Hepatocyte (in vitro differentiated cells): ENCODE measurements around the gene ADIPOR2. TPM values are rescaled to one million over a fixed set of nuclear protein-coding genes. Genes with fewer than 3 reads are reported as not detected.

Experiments used
- DNase-seq: peaks from one replicate; pipeline ENCODE4 v3.0.0-alpha.2; 2016; ENCODE audit warnings: low spot score
- H2AFZ ChIP-seq: fragments of 200-600 bp; sonication (generic); 2 replicates; pipeline ENCODE4 v1.6.0; 2016; ENCODE audit warnings: antibody characterized with exemption, mild to moderate bottlenecking
- H3K27ac ChIP-seq: fragments of 200-600 bp; sonication (generic); 2 replicates; pipeline ENCODE4 v1.5.1; 2016; ENCODE audit warnings: mild to moderate bottlenecking
- H3K27me3 ChIP-seq: fragments of 200-600 bp; sonication (generic); 2 replicates; pipeline ENCODE4 v1.6.1; 2016
- H3K36me3 ChIP-seq: fragments of 200-600 bp; sonication (generic); replicated peaks from 2 replicates; pipeline ENCODE4 v1.5.1; 2016; ENCODE audit warnings: low read depth; ENCODE audit not compliant: insufficient read depth
- H3K4me1 ChIP-seq: fragments of 200-600 bp; sonication (generic); 2 replicates; pipeline ENCODE4 v1.5.1; 2016; ENCODE audit warnings: mild to moderate bottlenecking, moderate library complexity; ENCODE audit not compliant: insufficient read depth
- H3K4me2 ChIP-seq: fragments of 200-600 bp; sonication (generic); 2 replicates; pipeline ENCODE4 v1.6.0; 2016
- H3K4me3 ChIP-seq: fragments of 200-600 bp; sonication (generic); 2 replicates; pipeline ENCODE4 v1.5.1; 2016; ENCODE audit warnings: mild to moderate bottlenecking
- H3K79me2 ChIP-seq: fragments of 200-600 bp; sonication (generic); 2 replicates; pipeline ENCODE4 v1.6.0; 2017; ENCODE audit warnings: mild to moderate bottlenecking
- H3K9me2 ChIP-seq: fragments of 200-600 bp; sonication (generic); replicated peaks from 2 replicates; pipeline ENCODE4 v1.6.0; 2017; ENCODE audit warnings: mild to moderate bottlenecking; ENCODE audit not compliant: insufficient read depth
- H3K9me3 ChIP-seq: fragments of 200-600 bp; sonication (generic); 2 replicates; pipeline ENCODE4 v1.5.1; 2016; ENCODE audit warnings: low read depth, mild to moderate bottlenecking
- H4K20me1 ChIP-seq: fragments of 200-600 bp; sonication (generic); 2 replicates; pipeline ENCODE4 v1.6.0; 2016; ENCODE audit warnings: mild to moderate bottlenecking; ENCODE audit not compliant: insufficient read depth, poor library complexity, severe bottlenecking
- CTCF ChIP-seq: fragments of 200-600 bp; sonication (generic); IDR thresholded peaks from 2 replicates; pipeline ENCODE4 v1.5.1; 2016; ENCODE audit warnings: antibody characterized with exemption, mild to moderate bottlenecking; ENCODE audit not compliant: poor library complexity
- EZH2 ChIP-seq: fragments of 200-600 bp; sonication (generic); IDR thresholded peaks from 2 replicates; pipeline ENCODE4 v1.6.1; 2016; ENCODE audit warnings: antibody characterized with exemption, mild to moderate bottlenecking, borderline replicate concordance
- EZH2phosphoT487 ChIP-seq: fragments of 200-600 bp; sonication (generic); IDR thresholded peaks from one replicate; pipeline ENCODE4 v1.6.1; 2018; ENCODE audit warnings: antibody characterized with exemption, mild to moderate bottlenecking, low read depth, moderate library complexity; ENCODE audit not compliant: unreplicated experiment, severe bottlenecking
- WGBS: methylation state at CpG from one replicate; pipeline ENCODE4 v1.1.6; 2016; ENCODE audit warnings: low lambda C conversion rate; ENCODE audit errors: missing lambda C conversion rate; 5-methylcytosine and 5-hydroxymethylcytosine counted together
- microRNA-seq: library from miRNA; unstranded; fragments of <30 nt; microRNA quantifications from one replicate; pipeline ENCODE4, GENCODE V29; 2017
- polyA plus RNA-seq: library from polyadenylated mRNA; unstranded; fragments of >200 nt; fragmentation: Nextera tagmentation; extraction: Ambion mirVana; gene quantifications from 2 replicates; pipeline ENCODE4 v1.2.1, GENCODE V29; 2016
- small RNA-seq: library from RNA; depleted of rRNA; stranded (forward); fragments of <200 nt; gene quantifications from one replicate; pipeline ENCODE3, GENCODE V24; 2014
- total RNA-seq: library from RNA; depleted of rRNA; stranded (reverse); fragments of >200 nt; gene quantifications from 2 replicates; pipeline ENCODE4 v1.2.3, GENCODE V29; 2014

Gene ADIPOR2
- total and polyA plus RNA-seq, 2 experiments from 2014 or later: 10.4 to 47.3 TPM

DNA sequence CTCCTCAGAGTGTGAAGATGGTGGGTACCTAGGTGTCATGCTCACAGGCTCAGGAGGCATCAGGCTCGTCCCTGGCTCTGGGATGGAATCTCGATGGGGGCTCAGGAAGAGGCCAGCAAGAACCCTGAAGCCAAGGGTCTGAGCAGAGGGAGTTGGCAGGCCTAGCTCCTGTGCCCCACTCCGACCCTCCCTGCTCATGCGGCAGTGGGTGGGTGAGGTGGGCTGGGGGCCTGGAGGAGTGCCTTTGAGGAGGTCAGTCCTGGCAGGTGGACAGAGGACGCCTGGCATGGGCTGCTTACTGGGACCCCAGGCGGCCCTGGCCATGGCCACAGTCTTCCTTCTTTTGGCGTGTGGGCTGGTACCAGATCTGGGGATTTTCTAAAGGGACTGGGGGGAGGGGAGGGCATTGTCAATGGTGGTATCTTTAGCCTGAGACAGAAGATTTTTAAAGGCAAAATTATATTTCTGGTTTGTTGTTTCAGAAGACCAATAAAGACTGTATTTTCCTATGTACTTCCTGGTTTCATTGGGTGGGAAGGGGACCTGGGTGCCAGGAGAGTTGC is 145.5 kb downstream of the ADIPOR2 start:
- H3K4me2 ChIP-seq: no peak overlapping the region

GRCh38 chr12:1836854-1837421 is 146.1 kb downstream of the ADIPOR2 start:
- Histone ChIP-seq H3K36me3 (no peaks in the 10 kb centered on the region), H4K20me1 (no peaks in the 10 kb centered on the region), H3K9me3 (no peaks in the 10 kb centered on the region), H3K4me1 (no peaks in the 10 kb centered on the region), H3K4me2 (no peak overlapping the region), H3K79me2 (no peaks in the 10 kb centered on the region), H3K4me3 (no peak overlapping the region), H3K27ac (no peak overlapping the region), H3K9me2 (no peaks in the 10 kb centered on the region), H2AFZ (no peak overlapping the region), H3K27me3 (no peaks in the 10 kb centered on the region)
- no peak for DNase-seq
- TF ChIP-seq EZH2phosphoT487 (no peak), EZH2 (no peak)
- 82% methylated on average over 22 of the region's 22 CpGs for WGBS

More for the DNA sequence above, 145.5 kb downstream of the ADIPOR2 start:
- 78% methylated on average over 7 of the region's 7 CpGs for WGBS
- TF ChIP-seq CTCF (no peak), EZH2phosphoT487 (no peak), EZH2 (no peak)
- no peaks in the 10 kb centered on the region for H3K27me3 ChIP-seq
- H2AFZ ChIP-seq: no peak overlapping the region
- no peaks in the 10 kb centered on the region for H3K79me2 ChIP-seq
- H3K9me2 ChIP-seq: no peaks in the 10 kb centered on the region
- H4K20me1 ChIP-seq: no peaks in the 10 kb centered on the region
- no peaks in the 10 kb centered on the region for H3K4me1 ChIP-seq
- no peak overlapping the region for H3K27ac ChIP-seq
- H3K4me3 ChIP-seq: no peak overlapping the region
- no peak for DNase-seq
- no peaks in the 10 kb centered on the region for H3K36me3 ChIP-seq
- H3K9me3 ChIP-seq: no peaks in the 10 kb centered on the region

GRCh38 chr12:1837541-1838204 is 146.8 kb downstream of the ADIPOR2 start:
- no peaks in the 10 kb centered on the region for H3K79me2 ChIP-seq
- TF ChIP-seq CTCF: no peak
- TF ChIP-seq EZH2: no peak
- no peaks in the 10 kb centered on the region for H3K9me2 ChIP-seq
- H3K27me3 ChIP-seq: no peaks in the 10 kb centered on the region
- WGBS: 76% methylated on average over 12 of the region's 12 CpGs
- peak; percentile 46 for DNase-seq
- no peaks in the 10 kb centered on the region for H3K9me3 ChIP-seq
- no peaks in the 10 kb centered on the region for H3K4me1 ChIP-seq
- no peaks in the 10 kb centered on the region for H4K20me1 ChIP-seq
- H3K4me3 ChIP-seq: no peak overlapping the region
- no peak overlapping the region for H3K27ac ChIP-seq
- no peak overlapping the region for H2AFZ ChIP-seq
- no peak overlapping the region for H3K4me2 ChIP-seq
- no peaks in the 10 kb centered on the region for H3K36me3 ChIP-seq

Small RNA genes within 50 kb of the gene (microRNA-seq; reads per million reads assigned to microRNA genes)
- not detected for gene MIR3649

Small RNA genes within 50 kb of the gene (small RNA-seq; reads per million reads assigned to genes)
- not detected for gene MIR3649

Other genes starting within 250 kb of the ADIPOR2 start
- 8.6 and 13.5 TPM in 2 replicates for gene FBXL14, start 96.5 kb upstream of the ADIPOR2 start, total RNA-seq
- 10.7 and 11.7 TPM in 2 replicates for gene FBXL14, start 96.5 kb upstream of the ADIPOR2 start, polyA plus RNA-seq
- gene WNT5B, start 61.8 kb upstream of the ADIPOR2 start, total RNA-seq: 16.6 and 19.9 TPM in 2 replicates
- 35.3 and 46.7 TPM in 2 replicates for gene WNT5B, start 61.8 kb upstream of the ADIPOR2 start, polyA plus RNA-seq
- not detected in 2 replicates for gene LRTM2, start 129.5 kb downstream of the ADIPOR2 start, total RNA-seq
- not detected in 2 replicates for gene LRTM2, start 129.5 kb downstream of the ADIPOR2 start, polyA plus RNA-seq
- gene CACNA2D4, start 227.6 kb downstream of the ADIPOR2 start, total RNA-seq: 1.3 and 4.7 TPM in 2 replicates
- 2.1 and 5.7 TPM in 2 replicates for gene CACNA2D4, start 227.6 kb downstream of the ADIPOR2 start, polyA plus RNA-seq